HG03457 (cell line): ENCODE results near the gene IL17A.

ENCODE experiments used
- ATAC-seq: cut with Tn5 transposase; IDR thresholded peaks from one replicate; pipeline ENCODE4 v1.9.1; 2021; ENCODE audit warnings: moderate number of reproducible peaks; ENCODE audit not compliant: unreplicated experiment

IL17A gene

GRCh38 chr6:52186075-52186474 lies at the start of gene IL17A:
TSS of gene IL17A (plus strand) at chr6:52186375. CDS start at chr6:52186432, 57 bp downstream.
- ATAC-seq: no peak

DNA sequence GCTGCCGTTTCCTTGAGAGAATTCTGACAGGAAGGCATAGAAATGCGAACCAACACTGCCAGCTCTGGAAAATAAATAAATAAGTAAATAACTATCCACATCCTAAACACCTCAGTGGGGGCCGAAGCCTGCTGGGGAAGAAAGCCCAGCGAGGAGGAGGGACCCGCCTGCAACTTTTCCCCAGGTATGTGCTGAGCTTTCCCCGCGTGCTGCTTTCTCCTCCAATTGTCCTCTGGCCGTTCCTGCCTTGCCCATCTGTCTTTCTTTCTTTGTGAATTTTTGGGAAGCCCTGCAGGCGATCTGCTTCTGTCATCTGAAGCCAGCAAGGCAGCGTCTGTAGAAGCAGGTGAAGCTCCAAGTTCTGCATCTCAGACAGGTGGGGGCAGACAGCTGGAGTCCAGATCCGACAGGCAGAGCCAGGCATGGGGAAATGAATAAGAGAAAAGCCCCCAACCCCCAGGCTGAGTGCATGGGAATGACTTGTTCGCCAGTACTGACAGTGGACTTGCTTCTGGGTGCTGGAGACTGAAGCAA lies 49.2 kb upstream of the IL17A start:
- ATAC-seq: no peak

GRCh38 chr6:52138284-52138683 lies 47.9 kb upstream of the IL17A start:
- no peak for ATAC-seq

GRCh38 chr6:52139985-52140680 lies 46.0 kb upstream of the IL17A start:
- no peak for ATAC-seq

GRCh38 chr6:52141596-52141995 lies 44.6 kb upstream of the IL17A start:
- ATAC-seq: no peak

DNA sequence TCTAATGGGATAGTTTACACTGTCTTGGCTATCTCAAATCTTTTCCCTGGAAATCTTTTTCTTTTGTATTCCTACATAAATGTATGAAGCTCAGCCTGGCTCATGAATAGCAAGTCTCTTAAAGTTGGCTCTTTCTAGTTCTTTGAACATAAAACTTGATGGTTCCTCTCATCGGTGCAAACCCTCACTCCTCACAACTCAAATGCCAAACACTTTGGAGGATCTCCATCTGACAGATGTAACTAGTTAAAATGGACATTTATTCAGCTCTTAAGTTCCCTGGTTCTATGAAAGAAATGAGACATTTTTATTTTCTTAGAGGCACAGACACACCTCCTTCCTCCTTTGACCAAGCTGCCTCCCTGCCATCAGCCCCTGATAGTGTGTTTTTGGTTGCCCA lies 43.6 kb upstream of the IL17A start:
- ATAC-seq: no peak

DNA sequence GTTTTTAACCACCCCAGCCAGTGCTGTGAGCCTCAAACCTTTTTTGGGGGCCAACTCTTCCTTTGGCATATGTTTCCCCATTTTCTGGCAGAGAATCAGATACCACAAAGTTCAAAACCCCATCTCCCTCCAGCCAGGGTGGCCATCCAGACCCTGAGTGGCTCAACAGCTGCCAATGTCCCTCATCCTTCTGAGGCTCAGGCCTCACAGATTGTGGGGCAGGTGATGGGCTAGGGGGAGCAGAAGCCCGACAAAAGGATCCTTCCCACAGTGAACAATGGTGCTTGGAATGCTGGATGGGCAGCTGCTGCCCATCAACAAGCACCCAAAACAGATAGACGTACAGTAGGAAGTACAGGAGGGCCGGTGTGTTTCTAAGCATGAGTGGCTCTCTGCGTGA lies 42.6 kb upstream of the IL17A start:
- no peak for ATAC-seq

- ATAC-seq: no peak
Observed at GRCh38 chr6:52144196-52145076, 41.7 kb upstream of the IL17A start.

DNA sequence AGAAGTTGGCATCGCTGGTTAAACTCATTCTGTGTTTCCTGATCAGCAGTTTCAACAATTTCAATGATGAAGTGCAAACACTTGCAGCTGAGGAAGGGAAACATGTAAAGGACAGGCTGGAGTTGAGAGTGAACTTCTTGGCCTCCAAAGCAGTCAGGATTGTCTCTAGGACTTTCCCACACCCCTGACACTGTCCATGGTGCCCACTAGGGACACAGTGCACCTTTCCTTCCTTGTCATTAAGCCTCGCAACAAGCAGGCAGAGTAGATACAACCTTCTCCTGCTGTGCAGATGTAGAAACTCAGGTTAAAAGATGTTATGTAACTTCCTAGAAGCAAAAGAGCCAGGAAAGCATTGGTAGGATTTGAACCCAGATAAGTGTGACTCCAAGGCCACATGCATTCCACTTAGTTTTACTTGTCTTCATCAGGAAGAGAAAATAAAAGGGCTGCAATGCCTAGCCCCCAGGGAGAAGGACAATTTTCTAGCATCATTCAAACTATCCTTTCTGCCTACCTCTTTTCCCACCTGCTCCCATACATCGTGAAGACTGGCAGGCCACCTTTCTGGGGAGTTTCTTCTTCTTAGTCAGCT lies 39.2 kb upstream of the IL17A start:
- no peak for ATAC-seq

GRCh38 chr6:52149076-52149475 lies 37.1 kb upstream of the IL17A start:
- no peak for ATAC-seq

GRCh38 chr6:52149949-52150348 lies 36.2 kb upstream of the IL17A start:
- no peak for ATAC-seq

DNA sequence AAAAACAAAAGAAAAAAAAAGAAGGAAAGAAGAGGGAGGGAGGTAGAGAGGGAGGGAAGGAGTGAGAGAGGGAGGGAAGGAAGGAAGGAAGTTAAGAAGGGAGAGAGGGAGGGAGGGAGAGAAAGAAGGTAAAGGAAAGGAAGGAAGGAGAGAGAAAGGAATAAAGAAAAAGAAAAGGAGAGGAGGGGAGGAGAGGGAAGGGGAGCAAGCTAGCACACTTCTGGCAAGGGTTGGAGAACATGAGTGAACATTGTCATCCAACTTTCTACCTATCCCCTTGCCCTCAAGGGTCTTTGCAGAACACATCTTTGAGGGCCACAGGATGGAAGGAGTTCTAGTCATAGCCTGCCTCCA lies 34.1 kb upstream of the IL17A start:
- no peak for ATAC-seq

- no peak for ATAC-seq
Observed at GRCh38 chr6:52152711-52153160, 33.4 kb upstream of the IL17A start.

- no peak for ATAC-seq
Observed at GRCh38 chr6:52154381-52154780, 31.8 kb upstream of the IL17A start.

- peak; percentile 91 for ATAC-seq
Observed at GRCh38 chr6:52155791-52156576, 30.2 kb upstream of the IL17A start.

DNA sequence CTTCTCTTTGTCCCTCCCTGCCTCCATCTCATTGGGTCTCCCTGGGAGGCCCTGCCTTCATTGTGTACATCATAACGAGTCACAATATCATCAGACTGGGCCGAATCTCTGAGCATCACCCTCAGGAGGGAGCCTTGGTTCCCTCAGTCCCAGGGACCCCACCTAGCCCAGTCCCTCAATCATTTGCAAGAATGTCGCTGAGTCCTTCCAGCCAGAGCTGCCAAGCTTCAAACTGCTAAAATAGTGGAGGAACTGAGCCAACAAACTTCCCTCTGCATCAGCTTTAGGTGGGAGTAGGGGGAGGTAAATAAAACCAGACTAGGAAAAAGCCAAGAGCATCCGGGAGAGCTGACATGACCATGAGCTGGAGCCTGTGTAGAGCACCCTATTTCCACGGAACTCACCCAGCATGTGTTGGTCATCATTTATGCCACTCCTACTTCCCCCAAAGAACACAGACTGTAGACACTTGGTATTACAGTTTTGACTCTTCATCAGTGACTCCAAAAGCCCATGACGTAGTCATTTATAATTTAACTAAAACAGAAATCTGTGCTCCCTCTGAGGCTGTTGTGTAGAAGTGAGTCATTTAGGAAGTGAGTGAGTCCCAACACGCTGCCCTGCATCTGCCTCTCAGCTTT lies 28.8 kb upstream of the IL17A start:
- peak; percentile 49 for ATAC-seq

- no peak for ATAC-seq
Observed at GRCh38 chr6:52160472-52161104, 25.6 kb upstream of the IL17A start.

GRCh38 chr6:52161689-52162438 lies 24.3 kb upstream of the IL17A start:
- ATAC-seq: no peak
